NT2/D1 (cell line): ENCODE results near the gene KRTAP10-1.
"Not testable (repeated sequence)": the region's sequence is repeated elsewhere in the genome, so short reads cannot be mapped to it uniquely, and the experiment has no call there.

ENCODE experiments used
- DNase-seq: peaks from one replicate; pipeline ENCODE4 v3.0.0-alpha.2; 2011; ENCODE audit warnings: low read depth, low spot score
- H3K27me3 ChIP-seq: 2 replicates; pipeline ENCODE4 v1.6.0; 2011; ENCODE audit warnings: mild to moderate bottlenecking; ENCODE audit not compliant: insufficient read length, insufficient read depth
- H3K36me3 ChIP-seq: 2 replicates; pipeline ENCODE4 v1.6.1; 2011; ENCODE audit warnings: mild to moderate bottlenecking, low read length, mixed read lengths; ENCODE audit not compliant: insufficient read depth, insufficient read length
- H3K4me1 ChIP-seq: 2 replicates; pipeline ENCODE4 v1.5.1; 2011; ENCODE audit not compliant: insufficient read depth, insufficient read length
- H3K4me3 ChIP-seq: 2 replicates; pipeline ENCODE4 v1.5.1; 2011; ENCODE audit warnings: low read depth; ENCODE audit not compliant: insufficient read length
- H3K9ac ChIP-seq: 2 replicates; pipeline ENCODE4 v1.6.0; 2011; ENCODE audit warnings: low read depth; ENCODE audit not compliant: insufficient read length
- H3K9me3 ChIP-seq: 2 replicates; pipeline ENCODE4 v1.5.1; 2011; ENCODE audit warnings: mild to moderate bottlenecking, low read length; ENCODE audit not compliant: insufficient read depth
- SUZ12 ChIP-seq: IDR thresholded peaks from 2 replicates; pipeline ENCODE4 v1.6.1; 2011; ENCODE audit not compliant: insufficient read length, insufficient read depth; ENCODE audit errors: extremely low read depth
- YY1 ChIP-seq: IDR thresholded peaks from 2 replicates; pipeline ENCODE4 v1.6.1; 2011; ENCODE audit not compliant: insufficient read length, insufficient read depth
- ZNF274 ChIP-seq: IDR thresholded peaks from 2 replicates; pipeline ENCODE4 v1.6.1; 2011; ENCODE audit warnings: mild to moderate bottlenecking, low read depth, low read length

Gene KRTAP10-1, protein sequence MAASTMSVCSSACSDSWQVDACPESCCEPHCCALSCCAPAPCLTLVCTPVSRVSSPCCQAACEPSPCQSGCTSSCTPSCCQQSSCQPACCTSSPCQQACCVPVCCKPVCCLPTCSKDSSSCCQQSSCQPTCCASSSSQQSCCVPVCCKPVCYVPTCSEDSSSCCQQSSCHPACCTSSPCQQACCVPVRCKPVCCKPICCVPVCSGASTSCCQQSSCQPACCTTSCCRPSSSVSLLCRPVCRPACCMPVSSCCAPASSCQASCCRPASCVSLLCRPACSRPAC

DNA sequence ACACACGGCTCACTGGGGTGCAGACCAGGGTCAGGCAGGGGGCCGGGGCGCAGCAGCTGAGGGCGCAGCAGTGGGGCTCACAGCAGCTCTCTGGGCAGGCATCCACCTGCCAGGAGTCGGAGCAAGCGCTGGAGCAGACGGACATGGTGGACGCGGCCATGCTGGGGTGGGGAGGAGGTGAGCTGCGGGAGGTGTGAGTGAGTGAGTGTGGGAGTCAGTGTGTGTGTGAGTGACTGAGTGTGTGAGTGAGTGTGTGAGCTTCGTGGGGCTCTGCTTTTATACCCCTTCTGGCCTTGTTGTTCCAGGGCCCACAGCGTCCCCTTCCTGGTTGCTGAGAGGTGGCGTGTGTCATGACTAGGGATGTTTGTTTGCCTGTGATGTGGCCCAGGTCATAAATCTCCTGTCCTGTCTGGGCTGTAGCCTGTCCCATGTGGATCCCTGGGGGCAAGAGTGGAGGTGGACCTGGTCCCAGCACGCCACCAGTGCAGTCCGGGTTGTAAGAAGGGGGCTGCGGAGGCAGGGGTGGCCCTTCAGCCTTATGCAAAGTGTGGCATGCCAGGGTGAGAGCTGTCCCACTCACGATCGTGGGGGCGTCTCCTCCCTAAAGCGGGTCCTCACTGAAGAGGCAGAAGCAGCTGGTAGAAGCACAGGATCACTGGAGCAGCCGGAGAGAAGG, at the start of gene KRTAP10-1:
KRTAP10-1 (minus strand) TSS at position 205 of the 676 bp plus-strand sequence; CDS start at position 160, 45 bp downstream.
- H3K4me3 ChIP-seq: no peak within 1 kb of the TSS
- peaks cover 7% of the 10 kb centered on the region for H3K4me1 ChIP-seq
- H3K9ac ChIP-seq: no peak within 1 kb of the TSS
- H3K9me3 ChIP-seq: peaks cover 22% of the 10 kb centered on the region
- H3K36me3 ChIP-seq: no peaks in the 10 kb centered on the region
- TF ChIP-seq SUZ12: no peak
- TF ChIP-seq YY1: no peak
- TF ChIP-seq ZNF274: no peak
- DNase-seq: no peak
- no peaks in the 10 kb centered on the region for H3K27me3 ChIP-seq

DNA sequence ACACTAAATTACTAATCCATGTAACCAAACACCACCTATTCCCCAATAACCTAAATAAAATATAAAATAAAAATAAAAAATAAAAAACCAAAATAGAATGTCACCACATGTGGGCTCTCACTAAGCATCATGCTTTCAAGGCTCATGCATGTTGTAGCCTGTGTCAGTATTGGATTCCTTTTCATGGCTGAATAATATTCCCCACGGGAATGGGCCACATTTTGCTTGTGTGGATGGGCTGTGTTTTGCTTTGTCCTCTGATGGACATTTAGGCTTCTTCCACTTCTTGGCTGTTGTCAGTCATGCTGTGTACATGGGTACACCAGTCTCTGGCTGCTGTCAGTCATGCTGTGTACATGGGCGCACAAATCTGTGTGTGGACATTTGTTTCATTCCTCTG, 49.1 kb upstream of the KRTAP10-1 start:
- Histone ChIP-seq H3K36me3 (no peaks in the 10 kb centered on the region), H3K9ac (no peak overlapping the region), H3K4me3 (no peak overlapping the region), H3K4me1 (peaks cover 11% of the 10 kb centered on the region), H3K9me3 (no peaks in the 10 kb centered on the region), H3K27me3 (no peaks in the 10 kb centered on the region)
- TF ChIP-seq ZNF274: no peak
- no peak for DNase-seq

DNA sequence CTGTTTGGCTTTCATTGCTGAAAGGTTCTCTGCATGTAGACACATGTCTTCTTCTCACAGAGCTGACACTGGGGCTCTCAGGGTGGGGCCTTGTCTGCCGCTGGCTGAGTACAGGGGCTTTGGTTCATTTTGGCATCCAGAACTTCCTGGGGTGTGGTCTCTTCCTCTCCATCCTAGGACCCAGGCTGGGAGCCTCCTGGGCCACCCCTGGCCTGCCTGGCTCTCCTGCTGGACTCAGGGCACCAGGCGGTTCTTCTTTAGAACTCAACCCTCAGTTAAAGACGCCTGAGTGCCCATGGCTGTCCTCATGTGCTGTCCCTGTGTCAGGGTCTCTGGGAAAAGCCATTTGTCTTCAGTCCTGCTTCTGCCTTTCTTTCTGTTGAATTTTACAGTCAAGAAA, 45.9 kb upstream of the KRTAP10-1 start:
- no peak for TF ChIP-seq SUZ12
- no peak for TF ChIP-seq YY1
- TF ChIP-seq ZNF274: no peak
- H3K36me3 ChIP-seq: no peaks in the 10 kb centered on the region
- no peak overlapping the region for H3K9ac ChIP-seq
- H3K4me3 ChIP-seq: no peak overlapping the region
- H3K4me1 ChIP-seq: peaks cover 4% of the 10 kb centered on the region
- no peaks in the 10 kb centered on the region for H3K27me3 ChIP-seq
- H3K9me3 ChIP-seq: peaks cover 9% of the 10 kb centered on the region
- DNase-seq: no peak

DNA sequence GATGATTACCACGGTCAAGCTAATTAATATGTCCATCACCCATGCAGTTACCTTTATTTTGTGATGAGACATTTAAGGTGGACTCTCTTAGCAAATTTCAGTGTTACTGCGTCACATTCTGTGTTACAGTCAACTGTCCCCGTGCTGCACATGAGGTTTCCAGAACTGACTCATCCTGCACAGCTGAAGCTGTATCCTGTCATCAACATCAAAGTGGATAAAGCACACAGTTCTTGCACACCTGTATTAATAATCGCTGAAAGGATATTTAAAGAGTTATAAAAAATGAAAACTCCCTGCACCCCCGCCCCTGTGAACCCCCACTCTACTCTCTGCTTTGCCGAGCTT, 43.8 kb upstream of the KRTAP10-1 start:
- no peak for TF ChIP-seq YY1
- Histone ChIP-seq H3K4me3 (no peak overlapping the region), H3K9me3 (peaks cover 11% of the 10 kb centered on the region), H3K9ac (no peak overlapping the region), H3K4me1 (peaks cover 3% of the 10 kb centered on the region), H3K36me3 (no peaks in the 10 kb centered on the region), H3K27me3 (no peaks in the 10 kb centered on the region)
- no peak for DNase-seq

DNA sequence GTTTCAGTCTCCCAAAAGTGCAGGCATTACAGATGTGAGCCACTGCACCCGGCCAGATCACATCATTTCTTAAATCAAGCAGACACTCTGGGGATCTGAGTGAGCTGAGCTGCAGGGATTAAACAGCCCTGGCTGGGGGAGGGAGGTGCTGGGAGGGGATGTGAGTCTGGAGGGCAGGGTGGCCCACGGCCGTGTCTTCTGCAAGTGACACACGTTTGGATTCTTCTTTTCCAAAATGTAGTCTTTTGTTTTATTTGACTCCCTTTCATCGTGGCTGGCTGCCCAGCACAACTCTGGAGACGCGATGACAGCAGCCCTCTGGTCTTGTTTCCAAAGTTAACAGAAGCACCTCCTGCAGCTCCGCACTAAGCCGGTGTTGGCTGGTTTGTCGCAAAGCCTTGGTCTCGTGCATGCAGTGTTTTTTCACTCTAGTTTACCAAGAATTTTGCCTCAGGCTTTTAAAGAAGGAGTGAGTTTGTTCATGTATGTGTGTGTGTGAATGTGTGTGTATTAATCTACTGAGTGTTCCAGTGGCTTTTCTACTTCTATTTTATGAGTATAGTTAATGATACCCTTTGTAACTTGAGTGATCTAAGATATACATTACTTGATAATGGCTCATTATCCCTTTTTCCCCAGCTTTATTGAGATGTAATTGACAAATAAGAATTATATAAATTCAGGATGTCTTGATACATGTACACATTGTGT, 43.2 kb upstream of the KRTAP10-1 start:
- no peak for TF ChIP-seq YY1
- no peak for TF ChIP-seq ZNF274
- TF ChIP-seq SUZ12: no peak
- Histone ChIP-seq H3K9me3 (peaks cover 16% of the 10 kb centered on the region), H3K4me1 (peaks cover 3% of the 10 kb centered on the region), H3K4me3 (no peak overlapping the region), H3K9ac (no peak overlapping the region), H3K27me3 (no peaks in the 10 kb centered on the region), H3K36me3 (no peaks in the 10 kb centered on the region)
- DNase-seq: no peak

DNA sequence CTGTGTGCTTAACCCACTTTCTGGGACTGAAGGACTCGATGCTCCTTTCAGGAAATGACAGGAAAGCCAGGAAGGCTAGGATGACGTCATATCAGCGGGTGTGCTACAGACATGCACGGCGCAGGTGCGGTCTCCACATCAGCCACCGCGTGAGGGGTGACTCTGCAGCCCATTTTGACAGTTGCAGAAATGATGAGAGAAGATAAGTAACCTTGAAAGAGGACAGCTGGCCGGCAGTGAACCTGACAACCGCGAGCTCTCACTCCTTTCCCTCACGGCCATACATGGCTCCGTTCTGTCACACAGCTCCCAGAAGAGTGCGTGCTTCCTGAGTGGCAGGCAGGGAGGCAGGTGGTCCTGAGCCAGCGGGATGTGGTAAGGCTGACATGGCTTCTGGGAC, 42.1 kb upstream of the KRTAP10-1 start:
- Histone ChIP-seq H3K36me3 (no peaks in the 10 kb centered on the region), H3K9ac (no peak overlapping the region), H3K9me3 (peaks cover 28% of the 10 kb centered on the region), H3K27me3 (no peaks in the 10 kb centered on the region), H3K4me3 (no peak overlapping the region), H3K4me1 (peaks cover 3% of the 10 kb centered on the region)
- no peak for DNase-seq
- TF ChIP-seq ZNF274 (no peak), YY1 (no peak), SUZ12 (no peak)

DNA sequence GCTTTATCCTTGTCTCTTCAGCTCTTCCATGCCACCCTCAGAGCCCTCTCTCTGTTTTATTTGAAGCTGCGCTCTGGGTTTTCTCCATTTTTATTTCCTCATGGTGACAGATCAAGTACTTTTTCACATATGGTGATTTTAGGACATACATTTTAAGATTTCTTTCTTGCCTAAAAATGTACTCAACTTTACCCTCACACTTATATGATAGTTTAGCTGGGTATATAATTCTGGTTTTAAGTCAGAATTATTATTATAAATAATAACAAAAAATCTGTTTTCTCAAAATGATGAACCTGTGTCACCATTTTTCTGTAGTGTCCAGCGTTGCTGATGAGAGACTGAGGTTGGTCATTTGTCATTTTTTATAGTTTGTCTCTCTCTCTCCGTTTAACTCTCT, 41.2 kb upstream of the KRTAP10-1 start:
- Histone ChIP-seq H3K4me3 (no peak overlapping the region), H3K9me3 (peaks cover 33% of the 10 kb centered on the region), H3K4me1 (peaks cover 3% of the 10 kb centered on the region), H3K9ac (no peak overlapping the region), H3K36me3 (no peaks in the 10 kb centered on the region), H3K27me3 (no peaks in the 10 kb centered on the region)
- no peak for TF ChIP-seq YY1
- TF ChIP-seq ZNF274: no peak
- TF ChIP-seq SUZ12: no peak
- DNase-seq: no peak

DNA sequence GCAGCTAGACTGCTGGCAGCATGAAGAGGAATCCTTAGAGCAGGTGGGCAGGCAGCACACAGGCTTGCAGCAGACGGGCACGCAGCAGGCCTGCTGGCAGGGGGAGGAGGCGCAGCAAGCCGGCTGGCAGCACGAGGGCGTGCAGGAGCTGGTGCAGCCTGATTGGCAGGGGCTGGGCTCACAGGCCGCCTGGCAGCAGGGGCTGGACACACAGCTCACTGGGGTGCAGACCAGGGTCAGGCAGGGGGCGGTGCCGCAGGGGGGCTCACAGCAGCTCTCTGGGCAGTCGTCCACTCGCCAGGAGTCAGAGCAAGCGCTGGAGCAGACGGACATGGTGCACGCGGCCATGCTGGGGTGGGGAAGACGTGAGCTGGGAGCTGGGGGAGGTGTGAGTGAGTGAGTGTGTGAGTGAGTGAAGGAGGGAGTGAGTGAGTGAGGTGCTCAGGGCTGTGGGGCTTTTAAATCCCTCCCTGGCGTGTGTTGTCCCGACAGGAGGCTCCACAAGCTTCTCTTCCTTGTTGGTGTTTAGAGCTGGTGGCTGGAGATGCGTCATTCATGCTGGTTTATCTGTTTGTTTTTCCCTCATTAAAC, 40.3 kb upstream of the KRTAP10-1 start, which contains the start of gene KRTAP10-5:
KRTAP10-5 (minus strand) TSS at position 374 of the 591 bp plus-strand sequence; CDS start at position 348, 26 bp downstream.
- not testable (repeated sequence) for H3K36me3 ChIP-seq, H3K4me1 ChIP-seq, H3K27me3 ChIP-seq, H3K4me3 ChIP-seq, H3K9ac ChIP-seq, DNase-seq
- peaks cover 33% of the 10 kb centered on the region for H3K9me3 ChIP-seq
